ENCODE results near the gene BOD1.

DNA sequence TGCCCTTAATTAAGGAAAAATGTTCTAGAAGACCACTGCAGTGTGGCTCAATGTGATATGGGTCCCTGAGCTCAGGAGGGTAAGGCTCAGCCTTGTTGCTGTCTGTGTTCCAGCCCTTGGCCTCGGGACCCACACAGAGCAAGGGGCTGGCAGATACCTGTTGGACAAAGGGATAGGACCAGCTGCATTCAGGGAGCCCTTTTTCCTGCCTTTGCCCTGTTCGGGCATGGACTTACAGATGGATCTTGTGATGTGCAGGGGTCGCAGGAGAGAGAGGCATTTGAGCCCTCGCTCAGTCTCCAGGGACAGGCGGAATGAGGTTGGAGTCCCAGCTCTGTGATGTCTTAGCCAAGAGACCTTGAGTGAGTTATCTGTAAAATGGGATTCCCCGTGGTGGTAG is 12.1 kb upstream of the BOD1 start:
- TF ChIP-seq EZH2 (IDR thresholded peaks at IDR 0.05) (no peak), POLR2AphosphoS5 (IDR thresholded peaks at IDR 0.05; ENCODE audit: borderline replicate concordance, low read depth, low read length) (no peak), FOXP2 (optimal IDR thresholded peaks at IDR 0.05; ENCODE audit: control extremely low read depth, extremely low read length, insufficient read depth) (no peak)

All from SK-N-MC (cell line).